Upper lobe of left lung (tissue), 4 donors: ENCODE measurements around the gene SH3TC2.

ENCODE experiments used
- CTCF ChIP-seq, 6 experiments: fragments of 450-650 bp in 4 of 6; fragments of 200-600 bp in 2 of 6; sonication (generic) in 2 of 6; IDR thresholded peaks; one replicate each; pipeline ENCODE4 v1.5.1; 2016 to 2019; ENCODE audit warnings: antibody characterized with exemption in 6 of 6
- POLR2A ChIP-seq, 4 donors: fragments of 450-650 bp; IDR thresholded peaks; one replicate each; pipeline ENCODE4 v1.5.1; 2016 to 2017; ENCODE audit warnings: antibody characterized with exemption in 4 of 4, mild to moderate bottlenecking in 2 of 4

GRCh38 chr5:149036168-149036567 is 26.7 kb downstream of the SH3TC2 start:
- TF ChIP-seq CTCF (IDR thresholded peaks at IDR 0.05), result no peak
- no peak for TF ChIP-seq POLR2A (IDR thresholded peaks at IDR 0.05)
